Gastrocnemius medialis (tissue), 4 donors: ENCODE measurements around the gene AP1AR.

Experiments used
- POLR2A ChIP-seq, 2 donors: fragments of 450-650 bp; IDR thresholded peaks; one replicate each; pipeline ENCODE4 v1.6.1; 2017; ENCODE audit warnings: antibody characterized with exemption in 2 of 2, mild to moderate bottlenecking in 2 of 2, moderate library complexity in 2 of 2
- TF ChIP-seq, protein P1 (sequence below), 5 experiments: fragments of 450-650 bp in 3 of 5; fragments of 200-600 bp in 2 of 5; sonication (generic) in 2 of 5; IDR thresholded peaks in 4 of 5; conservative IDR thresholded peaks in 1 of 5; 1 replicate in 4 of 5; 2 replicates in 1 of 5; pipeline ENCODE4 v1.5.1; 2016 to 2019; ENCODE audit warnings: antibody characterized with exemption in 5 of 5, mild to moderate bottlenecking in 3 of 5, moderate library complexity in 3 of 5

DNA sequence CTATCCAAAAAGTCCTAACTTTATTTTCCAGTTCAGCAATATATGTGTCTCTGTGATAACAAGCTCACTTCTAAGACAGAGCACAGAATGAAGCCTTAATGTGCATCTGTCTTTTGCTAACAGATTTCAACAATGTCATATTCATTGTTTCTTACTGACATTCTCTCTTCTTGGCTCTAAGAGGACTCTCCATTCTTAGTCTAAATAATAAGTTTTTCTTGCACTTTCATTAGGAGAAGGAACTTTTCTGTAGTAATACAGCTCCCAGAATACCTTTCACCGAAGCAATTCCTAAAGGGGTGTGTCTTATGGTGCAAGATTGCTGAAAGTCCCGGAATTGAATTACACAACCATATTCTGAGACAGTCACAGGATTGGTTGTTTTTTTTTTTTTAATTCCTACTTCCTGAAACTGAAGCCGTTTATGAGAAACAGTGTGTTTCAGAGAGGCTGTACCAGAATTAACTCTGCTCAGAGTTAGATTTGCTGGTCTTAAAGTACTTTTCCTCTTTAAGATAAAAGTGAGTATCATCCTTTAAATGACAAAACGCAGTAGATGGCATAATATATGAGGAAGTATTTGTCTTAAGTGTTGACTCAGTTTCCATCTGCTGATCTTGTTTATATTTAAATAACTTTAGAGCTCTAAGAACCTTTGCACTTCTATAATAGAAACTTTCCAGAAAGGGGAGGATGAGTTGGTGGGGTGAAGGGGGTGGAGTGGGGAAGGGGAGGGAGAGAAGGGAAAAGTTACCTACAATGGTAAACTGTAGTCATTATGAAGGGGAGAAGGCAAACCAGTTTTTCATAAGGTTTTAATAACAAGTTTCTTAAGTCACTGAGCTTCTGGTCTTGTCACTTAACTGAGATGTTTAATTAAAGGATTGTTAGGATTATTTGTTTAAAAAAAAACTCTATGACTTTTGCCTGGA is 65.6 kb downstream of the AP1AR start, which contains the start of gene ALPK1:
- TF ChIP-seq, protein P1, sequence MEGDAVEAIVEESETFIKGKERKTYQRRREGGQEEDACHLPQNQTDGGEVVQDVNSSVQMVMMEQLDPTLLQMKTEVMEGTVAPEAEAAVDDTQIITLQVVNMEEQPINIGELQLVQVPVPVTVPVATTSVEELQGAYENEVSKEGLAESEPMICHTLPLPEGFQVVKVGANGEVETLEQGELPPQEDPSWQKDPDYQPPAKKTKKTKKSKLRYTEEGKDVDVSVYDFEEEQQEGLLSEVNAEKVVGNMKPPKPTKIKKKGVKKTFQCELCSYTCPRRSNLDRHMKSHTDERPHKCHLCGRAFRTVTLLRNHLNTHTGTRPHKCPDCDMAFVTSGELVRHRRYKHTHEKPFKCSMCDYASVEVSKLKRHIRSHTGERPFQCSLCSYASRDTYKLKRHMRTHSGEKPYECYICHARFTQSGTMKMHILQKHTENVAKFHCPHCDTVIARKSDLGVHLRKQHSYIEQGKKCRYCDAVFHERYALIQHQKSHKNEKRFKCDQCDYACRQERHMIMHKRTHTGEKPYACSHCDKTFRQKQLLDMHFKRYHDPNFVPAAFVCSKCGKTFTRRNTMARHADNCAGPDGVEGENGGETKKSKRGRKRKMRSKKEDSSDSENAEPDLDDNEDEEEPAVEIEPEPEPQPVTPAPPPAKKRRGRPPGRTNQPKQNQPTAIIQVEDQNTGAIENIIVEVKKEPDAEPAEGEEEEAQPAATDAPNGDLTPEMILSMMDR (IDR thresholded peaks at IDR 0.05 in 4 of 5, conservative IDR thresholded peaks at IDR 0.05 in 1 of 5), result no peak
- peak; percentile 36 to 41 for TF ChIP-seq POLR2A (IDR thresholded peaks at IDR 0.05)
